ENCODE data around the gene SLC9A6. TPM values are rescaled to one million over a fixed set of nuclear protein-coding genes. Genes with fewer than 3 reads are reported as not detected.

The SLC9A6 gene
- total RNA-seq, 4 donors from 2014 or later: 13.5 to 26.3 (median 21.7) TPM

GRCh38 chrX:136063340-136064079 is 78.3 kb downstream of the SLC9A6 start:
- 49 to 80% methylated on average over 4 to 7 of the region's 7 CpGs for WGBS, 2 donors (ENCODE audit: low coverage in 1 of 2)
- H3K27me3 ChIP-seq: no peaks in the 10 kb centered on the region
- no peak for TF ChIP-seq POLR2AphosphoS5 (IDR thresholded peaks at IDR 0.05)
- TF ChIP-seq CTCF (IDR thresholded peaks at IDR 0.05): no peak
- no peak for TF ChIP-seq EP300 (IDR thresholded peaks at IDR 0.05; ENCODE audit: low read depth)
- intact Hi-C loops (cut with DNase I; ENCODE audit: low total_unique reads): no loop called here
- peak overlapping the region; percentile 63 to 82 (median 70) for H3K27ac ChIP-seq
- no peak for DNase-seq
- H3K4me3 ChIP-seq: no peak overlapping the region
- H3K36me3 ChIP-seq: no peaks in the 10 kb centered on the region
- peaks cover 0 to 7% (median 0%) of the 10 kb centered on the region in 4 donors for H3K4me1 ChIP-seq
- in situ Hi-C loops (cut with MboI; ENCODE audit: low pct_ligation_motif_present in 1 of 4, low pct_unique_long_range_greater_than_20kb in 1 of 4, low sequenced_read_pairs in 3 of 4): no loop called here
- no peaks in the 10 kb centered on the region for H3K9me3 ChIP-seq

GRCh38 chrX:136064661-136065043 is 79.4 kb downstream of the SLC9A6 start:
- Histone ChIP-seq H3K9me3 (no peaks in the 10 kb centered on the region), H3K27me3 (no peaks in the 10 kb centered on the region), H3K4me1 (peaks cover 0 to 7% (median 0%) of the 10 kb centered on the region in 4 donors), H3K4me3 (no peak overlapping the region), H3K27ac (peak overlapping the region; percentile 63 to 82 (median 70)), H3K36me3 (no peaks in the 10 kb centered on the region)
- 40 to 56% methylated on average over 1 to 3 of the region's 3 CpGs for WGBS, 2 donors (ENCODE audit: low coverage in 1 of 2)
- DNase-seq: no peak
- TF ChIP-seq POLR2AphosphoS5 (IDR thresholded peaks at IDR 0.05) (no peak), POLR2A (IDR thresholded peaks at IDR 0.05) (no peak), CTCF (IDR thresholded peaks at IDR 0.05) (no peak), EP300 (IDR thresholded peaks at IDR 0.05; ENCODE audit: low read depth) (no peak)
- intact Hi-C loops (cut with DNase I; ENCODE audit: low total_unique reads) (no loop called here), in situ Hi-C loops (cut with MboI; ENCODE audit: low pct_ligation_motif_present in 1 of 4, low pct_unique_long_range_greater_than_20kb in 1 of 4, low sequenced_read_pairs in 3 of 4) (no loop called here)

- no peak for DNase-seq
- in situ Hi-C loops (cut with MboI; ENCODE audit: low pct_ligation_motif_present in 1 of 4, low pct_unique_long_range_greater_than_20kb in 1 of 4, low sequenced_read_pairs in 3 of 4): no loop called here
Measured at GRCh38 chrX:136065044-136065671, 79.9 kb downstream of the SLC9A6 start.

More at GRCh38 chrX:136065044-136065671, 79.9 kb downstream of the SLC9A6 start:
- H3K27ac ChIP-seq: peak overlapping the region; percentile 63 to 82 (median 70)
- WGBS, 2 donors (ENCODE audit: low coverage in 1 of 2): 50% methylated on average over 7 of the region's 7 CpGs; no CpG with 5 or more reads in 1 of the 2 donors
- H3K9me3 ChIP-seq: no peaks in the 10 kb centered on the region
- peaks cover 0 to 7% (median 0%) of the 10 kb centered on the region in 4 donors for H3K4me1 ChIP-seq
- H3K4me3 ChIP-seq: no peak overlapping the region
- no peaks in the 10 kb centered on the region for H3K36me3 ChIP-seq
- H3K27me3 ChIP-seq: no peaks in the 10 kb centered on the region
- intact Hi-C loops (cut with DNase I; ENCODE audit: low total_unique reads): no loop called here
- TF ChIP-seq EP300 (IDR thresholded peaks at IDR 0.05; ENCODE audit: low read depth): no peak
- TF ChIP-seq POLR2AphosphoS5 (IDR thresholded peaks at IDR 0.05): no peak
- TF ChIP-seq POLR2A (IDR thresholded peaks at IDR 0.05): no peak
- TF ChIP-seq CTCF (IDR thresholded peaks at IDR 0.05): no peak

All from transverse colon (tissue), 4 donors.